Upper lobe of left lung (tissue), 4 donors: ENCODE measurements around the gene HEPN1.

ENCODE experiments used
- CTCF ChIP-seq, 6 experiments: fragments of 450-650 bp in 4 of 6; fragments of 200-600 bp in 2 of 6; sonication (generic) in 2 of 6; IDR thresholded peaks; one replicate each; pipeline ENCODE4 v1.5.1; 2016 to 2019; ENCODE audit warnings: antibody characterized with exemption in 6 of 6
- EP300 ChIP-seq, 4 donors: sonication (generic); formaldehyde crosslinking; IDR thresholded peaks; one replicate each; pipeline ENCODE4 v1.5.1; 2017; ENCODE audit warnings: antibody characterized with exemption in 4 of 4, control low read depth in 2 of 4
- POLR2A ChIP-seq, 4 donors: fragments of 450-650 bp; IDR thresholded peaks; one replicate each; pipeline ENCODE4 v1.5.1; 2016 to 2017; ENCODE audit warnings: antibody characterized with exemption in 4 of 4, mild to moderate bottlenecking in 2 of 4
- POLR2AphosphoS5 ChIP-seq, 2 donors: sonication (generic); formaldehyde crosslinking; IDR thresholded peaks; one replicate each; pipeline ENCODE4 v1.5.1; 2017; ENCODE audit warnings: antibody characterized with exemption in 2 of 2

- TF ChIP-seq CTCF (IDR thresholded peaks at IDR 0.05), result peak in 1 of 6 experiments; percentile 19
- peak; percentile 88 to 90 for TF ChIP-seq POLR2AphosphoS5 (IDR thresholded peaks at IDR 0.05)
- TF ChIP-seq EP300 (IDR thresholded peaks at IDR 0.05), result peak in 2 of 4 donors; percentile 34 to 49
- peak in 3 of 4 donors; percentile 59 to 89 (median 61) for TF ChIP-seq POLR2A (IDR thresholded peaks at IDR 0.05)
Measured at GRCh38 chr11:124953753-124954589, 34.9 kb downstream of the HEPN1 start, which contains the start of gene CCDC15.
